ENCODE results near the gene NR2F1. TPM values are rescaled to one million over a fixed set of nuclear protein-coding genes. Genes with fewer than 3 reads are reported as not detected.

NR2F1 gene
- total RNA-seq, 1 donor from 2014 or later: 28.7 TPM

DNA sequence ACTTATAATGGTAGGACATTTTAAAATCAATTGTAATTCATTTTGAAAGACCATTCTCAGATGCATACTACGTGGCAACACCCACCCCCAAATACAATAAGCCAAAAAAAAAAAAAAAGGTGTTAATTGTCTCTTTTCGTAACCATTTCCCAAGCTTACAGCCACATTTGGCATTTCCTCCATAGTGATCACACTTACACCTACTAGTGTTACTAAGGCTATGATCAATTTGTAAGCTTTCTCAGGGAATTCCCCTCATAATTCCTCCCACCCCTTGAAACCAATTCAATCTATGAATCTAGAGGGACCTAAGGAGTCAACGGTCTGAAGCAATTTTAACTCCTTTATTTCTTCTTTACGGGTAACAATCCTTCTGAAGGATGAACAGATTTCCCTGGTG, 40.1 kb downstream of the NR2F1 start:
- peaks cover 18% of the 10 kb centered on the region for H3K4me1 Mint-ChIP-seq (ENCODE audit: low read depth)

DNA sequence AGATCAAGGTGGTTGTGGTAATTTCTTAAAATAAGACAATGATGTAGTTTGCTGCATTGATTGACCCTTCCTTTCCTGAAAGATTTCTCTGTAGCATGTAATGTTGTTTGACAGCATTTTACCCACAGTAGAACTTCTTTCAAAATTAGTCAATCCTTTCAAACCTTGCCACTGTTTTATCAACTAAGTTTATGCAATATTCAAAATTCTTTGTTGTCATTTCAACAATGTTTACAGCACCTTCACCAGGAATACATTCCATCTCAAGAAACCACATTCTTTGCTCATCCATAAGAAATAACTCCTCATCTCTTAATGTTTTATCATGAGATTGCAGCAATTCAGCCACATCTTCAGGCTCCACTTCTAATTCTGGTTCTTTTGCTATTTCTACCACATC, 43.8 kb downstream of the NR2F1 start:
- no peak for DNase-seq (ENCODE audit: low spot score)
- Mint-ChIP-seq H3K36me3 (ENCODE audit: low read depth) (no peaks in the 10 kb centered on the region), H3K27ac (ENCODE audit: unreplicated experiment) (no peak overlapping the region), H3K4me1 (ENCODE audit: low read depth) (peaks cover 7% of the 10 kb centered on the region), H3K27me3 (ENCODE audit: low read depth) (no peaks in the 10 kb centered on the region), H3K4me3 (ENCODE audit: unreplicated experiment) (no peak overlapping the region), H3K9me3 (ENCODE audit: low read depth) (no peaks in the 10 kb centered on the region)
- TF ChIP-seq, protein P1, sequence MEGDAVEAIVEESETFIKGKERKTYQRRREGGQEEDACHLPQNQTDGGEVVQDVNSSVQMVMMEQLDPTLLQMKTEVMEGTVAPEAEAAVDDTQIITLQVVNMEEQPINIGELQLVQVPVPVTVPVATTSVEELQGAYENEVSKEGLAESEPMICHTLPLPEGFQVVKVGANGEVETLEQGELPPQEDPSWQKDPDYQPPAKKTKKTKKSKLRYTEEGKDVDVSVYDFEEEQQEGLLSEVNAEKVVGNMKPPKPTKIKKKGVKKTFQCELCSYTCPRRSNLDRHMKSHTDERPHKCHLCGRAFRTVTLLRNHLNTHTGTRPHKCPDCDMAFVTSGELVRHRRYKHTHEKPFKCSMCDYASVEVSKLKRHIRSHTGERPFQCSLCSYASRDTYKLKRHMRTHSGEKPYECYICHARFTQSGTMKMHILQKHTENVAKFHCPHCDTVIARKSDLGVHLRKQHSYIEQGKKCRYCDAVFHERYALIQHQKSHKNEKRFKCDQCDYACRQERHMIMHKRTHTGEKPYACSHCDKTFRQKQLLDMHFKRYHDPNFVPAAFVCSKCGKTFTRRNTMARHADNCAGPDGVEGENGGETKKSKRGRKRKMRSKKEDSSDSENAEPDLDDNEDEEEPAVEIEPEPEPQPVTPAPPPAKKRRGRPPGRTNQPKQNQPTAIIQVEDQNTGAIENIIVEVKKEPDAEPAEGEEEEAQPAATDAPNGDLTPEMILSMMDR (IDR thresholded peaks at IDR 0.05): no peak

More for the DNA sequence above, 40.1 kb downstream of the NR2F1 start:
- H3K27ac Mint-ChIP-seq (ENCODE audit: unreplicated experiment): no peak overlapping the region
- TF ChIP-seq, protein P1 (IDR thresholded peaks at IDR 0.05): no peak
- no peak overlapping the region for H3K4me3 Mint-ChIP-seq (ENCODE audit: unreplicated experiment)
- no peaks in the 10 kb centered on the region for H3K9me3 Mint-ChIP-seq (ENCODE audit: low read depth)
- H3K36me3 Mint-ChIP-seq (ENCODE audit: low read depth): no peaks in the 10 kb centered on the region
- no peaks in the 10 kb centered on the region for H3K27me3 Mint-ChIP-seq (ENCODE audit: low read depth)
- no peak for DNase-seq (ENCODE audit: low spot score)

DNA sequence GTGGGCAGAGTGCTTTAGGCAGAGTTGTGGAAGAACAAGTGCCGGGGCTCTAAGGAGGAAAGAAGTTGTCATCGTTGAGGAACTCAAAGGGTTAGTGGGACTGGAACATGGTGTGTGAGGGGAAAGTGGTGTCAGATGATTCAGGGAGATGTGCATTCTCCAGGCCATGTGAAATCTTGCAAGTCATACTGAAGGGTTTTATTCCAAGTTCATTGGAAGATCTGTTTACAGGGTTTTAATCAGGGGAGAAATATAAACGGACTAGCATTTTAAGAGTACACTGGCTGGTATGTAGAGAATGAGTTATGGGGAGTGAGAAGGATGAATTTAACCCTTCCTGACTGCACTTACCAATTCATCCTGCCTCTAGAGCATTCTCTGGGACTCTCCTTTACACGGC, 49.3 kb downstream of the NR2F1 start:
- TF ChIP-seq, protein P1 (IDR thresholded peaks at IDR 0.05): no peak
- Mint-ChIP-seq H3K27me3 (ENCODE audit: low read depth) (no peaks in the 10 kb centered on the region), H3K27ac (ENCODE audit: unreplicated experiment) (no peak overlapping the region), H3K4me1 (ENCODE audit: low read depth) (no peaks in the 10 kb centered on the region), H3K36me3 (ENCODE audit: low read depth) (no peaks in the 10 kb centered on the region), H3K9me3 (ENCODE audit: low read depth) (no peaks in the 10 kb centered on the region), H3K4me3 (ENCODE audit: unreplicated experiment) (no peak overlapping the region)
- DNase-seq (ENCODE audit: low spot score): no peak

DNA sequence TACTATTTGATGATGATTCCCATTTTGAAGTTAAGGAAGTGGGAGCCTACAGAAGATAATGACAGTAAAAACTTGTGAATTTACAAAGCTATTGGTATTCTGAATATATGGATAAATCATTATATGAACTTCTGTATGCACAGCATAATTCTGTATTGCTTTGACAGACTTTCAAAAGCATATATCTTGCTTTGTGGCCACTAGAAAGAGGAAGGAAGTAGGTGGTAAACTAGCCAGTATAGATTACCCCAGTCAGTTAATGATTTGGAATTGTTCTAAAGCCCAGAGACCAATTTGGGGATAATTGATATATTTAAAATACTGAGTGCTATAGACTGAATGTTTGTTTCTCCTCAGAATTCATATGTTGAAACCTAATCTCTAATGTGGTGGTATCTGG, 53.0 kb downstream of the NR2F1 start:
- Mint-ChIP-seq H3K27ac (ENCODE audit: unreplicated experiment) (no peak overlapping the region), H3K27me3 (ENCODE audit: low read depth) (no peaks in the 10 kb centered on the region), H3K36me3 (ENCODE audit: low read depth) (no peaks in the 10 kb centered on the region), H3K4me3 (ENCODE audit: unreplicated experiment) (no peak overlapping the region), H3K4me1 (ENCODE audit: low read depth) (no peaks in the 10 kb centered on the region), H3K9me3 (ENCODE audit: low read depth) (no peaks in the 10 kb centered on the region)
- no peak for DNase-seq (ENCODE audit: low spot score)
- TF ChIP-seq, protein P1 (IDR thresholded peaks at IDR 0.05): no peak

DNA sequence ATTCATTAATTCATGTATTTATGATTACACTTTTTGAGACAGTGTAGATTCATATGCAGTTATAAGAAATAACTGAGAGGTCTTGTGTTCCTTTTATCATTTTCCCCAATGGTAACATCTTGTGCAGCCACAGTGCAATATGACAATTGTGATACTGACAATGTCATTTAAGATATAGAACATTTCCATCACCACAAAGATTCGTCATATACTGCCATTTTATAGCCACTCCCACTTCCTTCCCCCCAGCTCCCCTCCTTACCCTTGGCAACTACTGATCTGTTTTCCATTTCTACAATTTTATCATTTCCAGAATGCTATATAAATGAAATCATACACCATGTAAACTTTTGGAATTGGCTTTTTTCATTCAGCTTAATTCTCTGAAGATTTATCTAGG, 53.8 kb downstream of the NR2F1 start:
- TF ChIP-seq, protein P1 (IDR thresholded peaks at IDR 0.05): no peak

More for the DNA sequence above, 53.8 kb downstream of the NR2F1 start:
- Mint-ChIP-seq H3K4me3 (ENCODE audit: unreplicated experiment) (no peak overlapping the region), H3K9me3 (ENCODE audit: low read depth) (no peaks in the 10 kb centered on the region), H3K4me1 (ENCODE audit: low read depth) (no peaks in the 10 kb centered on the region), H3K27me3 (ENCODE audit: low read depth) (no peaks in the 10 kb centered on the region), H3K27ac (ENCODE audit: unreplicated experiment) (no peak overlapping the region), H3K36me3 (ENCODE audit: low read depth) (no peaks in the 10 kb centered on the region)
- DNase-seq (ENCODE audit: low spot score): no peak
